GM19351 (cell line): Measurements from ENCODE around the gene HEPN1.
A peak's percentile ranks its signal among the peaks of the same experiment; 100 is the strongest.
"Not testable (repeated sequence)": the region's sequence is repeated elsewhere in the genome, so short reads cannot be mapped to it uniquely, and the experiment has no call there.

Source experiments
- ATAC-seq: cut with Tn5 transposase; IDR thresholded peaks from one replicate; pipeline ENCODE4 v1.9.1; 2021; ENCODE audit warnings: mild to moderate bottlenecking, moderate library complexity; ENCODE audit not compliant: unreplicated experiment

Gene HEPN1

GRCh38 chr11:124938970-124939369 lies 19.9 kb downstream of the HEPN1 start:
- ATAC-seq = no peak

DNA sequence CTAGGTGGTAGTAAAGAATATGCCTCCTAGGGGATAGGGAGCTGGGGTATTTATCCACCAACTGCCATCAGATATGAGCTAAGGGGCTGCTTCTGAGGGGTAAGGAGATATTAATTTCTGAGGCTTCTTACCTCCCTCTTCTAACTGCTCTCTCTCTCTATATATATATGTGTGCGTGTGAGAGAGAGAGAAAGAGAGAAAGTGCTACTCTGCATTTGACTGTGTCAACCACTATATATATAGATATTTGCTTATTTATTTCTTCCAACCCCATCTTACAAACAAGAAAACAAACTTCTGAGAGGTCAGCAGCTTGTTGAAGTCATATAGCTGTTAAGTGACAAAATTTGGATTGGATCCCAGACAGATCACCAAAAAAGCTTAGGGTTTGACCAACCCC lies 22.7 kb downstream of the HEPN1 start:
- ATAC-seq = peak; percentile 89

GRCh38 chr11:124942466-124943253 lies 23.6 kb downstream of the HEPN1 start:
- no peak for ATAC-seq

- ATAC-seq = no peak
These were observed 24.2 kb downstream of the HEPN1 start for GRCh38 chr11:124943254-124943616.

- no peak for ATAC-seq
These were observed 24.7 kb downstream of the HEPN1 start for GRCh38 chr11:124943741-124944140.

- ATAC-seq = no peak
These were observed 25.5 kb downstream of the HEPN1 start for GRCh38 chr11:124944565-124944964.

DNA sequence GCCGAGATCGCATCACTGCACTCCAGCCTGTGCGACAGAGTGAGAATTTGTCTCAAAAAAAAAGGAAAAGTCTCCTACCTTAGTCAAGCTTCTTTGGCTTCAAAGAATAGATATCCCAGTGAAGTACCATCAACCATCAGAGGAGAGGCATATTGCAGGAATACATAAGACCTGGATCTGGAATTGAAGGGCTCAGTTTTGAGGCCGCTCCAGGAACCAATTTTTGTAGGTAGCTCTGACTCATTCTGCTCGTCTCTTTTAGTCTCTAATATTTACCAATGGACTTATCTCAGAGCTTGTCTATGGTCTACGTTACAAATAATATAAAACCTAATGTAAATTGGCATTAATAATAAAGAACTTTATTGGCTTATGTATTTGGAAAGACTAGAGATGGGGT lies 26.8 kb downstream of the HEPN1 start:
- no peak for ATAC-seq

- ATAC-seq = no peak
These were observed 27.7 kb downstream of the HEPN1 start for GRCh38 chr11:124946735-124947141.

GRCh38 chr11:124950601-124951330 lies 31.7 kb downstream of the HEPN1 start:
- ATAC-seq = no peak

DNA sequence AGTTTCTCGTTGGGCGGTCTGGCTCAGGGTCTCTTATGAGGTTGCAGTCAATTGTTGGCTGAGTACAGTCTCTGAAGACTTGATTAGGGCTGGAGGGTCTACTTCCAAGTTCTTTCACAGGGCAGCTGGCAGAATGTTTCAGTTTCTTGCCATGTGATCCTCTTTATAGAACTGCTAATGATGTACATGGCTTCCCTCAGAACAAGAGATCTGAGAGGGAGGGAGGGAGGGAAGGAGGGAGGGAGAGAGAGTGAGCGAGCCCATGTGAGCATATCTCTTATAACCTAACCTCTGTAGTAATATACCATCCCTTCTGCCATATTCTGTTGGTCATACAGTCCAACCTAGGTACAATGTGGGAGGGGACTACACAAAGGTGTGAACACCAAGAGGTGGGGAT lies 32.3 kb downstream of the HEPN1 start:
- ATAC-seq = no peak

DNA sequence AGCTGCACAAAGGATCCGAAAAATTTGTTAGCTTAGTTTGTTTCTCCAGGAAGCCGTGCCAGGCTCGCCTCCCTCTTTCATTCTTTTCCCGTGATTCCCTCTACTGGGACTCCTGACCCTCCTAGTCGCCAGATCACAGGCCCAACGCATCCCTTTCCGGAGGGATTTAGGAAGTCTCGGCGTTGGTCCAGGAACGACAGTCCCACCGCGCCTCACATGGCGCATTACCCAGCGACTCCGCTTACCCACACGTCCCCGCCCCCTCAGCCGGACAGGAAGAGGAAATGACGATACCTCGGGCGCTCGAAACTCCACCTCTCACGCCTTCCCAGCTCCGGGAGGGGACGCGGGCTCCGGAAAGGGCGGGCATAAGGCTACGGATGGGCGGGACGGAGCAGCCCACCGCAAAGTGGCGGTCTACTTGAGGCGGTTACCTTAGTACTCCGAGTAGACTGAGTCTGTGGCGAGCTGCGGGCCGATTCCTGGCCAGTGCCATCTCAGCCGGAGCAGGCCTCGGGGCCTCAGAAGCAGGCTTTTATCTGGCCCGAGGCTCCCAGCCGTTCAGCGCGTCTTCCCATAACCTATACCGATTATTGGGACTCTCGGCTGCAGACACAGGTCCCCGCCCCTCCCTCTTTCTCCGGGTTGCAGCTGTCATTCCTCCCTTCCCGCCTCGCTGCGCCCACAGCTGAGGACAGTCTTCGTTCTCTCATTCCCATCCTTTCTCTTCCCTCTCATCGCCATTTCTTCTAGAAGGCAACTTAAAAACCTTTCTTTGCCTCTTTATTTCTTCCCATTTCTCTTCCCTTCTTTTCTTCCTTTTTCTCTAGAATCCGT lies 34.9 kb downstream of the HEPN1 start, which contains the start of gene CCDC15:
Gene CCDC15, plus strand, starts transcription at position 450 of the 837 bp plus-strand sequence. CDS start 531 bp downstream, outside the sequence.
- ATAC-seq = peak; percentile 99

- no peak for ATAC-seq
These were observed 35.5 kb downstream of the HEPN1 start for GRCh38 chr11:124954590-124954955.

GRCh38 chr11:124955035-124955434 lies 36.0 kb downstream of the HEPN1 start:
- ATAC-seq = no peak

DNA sequence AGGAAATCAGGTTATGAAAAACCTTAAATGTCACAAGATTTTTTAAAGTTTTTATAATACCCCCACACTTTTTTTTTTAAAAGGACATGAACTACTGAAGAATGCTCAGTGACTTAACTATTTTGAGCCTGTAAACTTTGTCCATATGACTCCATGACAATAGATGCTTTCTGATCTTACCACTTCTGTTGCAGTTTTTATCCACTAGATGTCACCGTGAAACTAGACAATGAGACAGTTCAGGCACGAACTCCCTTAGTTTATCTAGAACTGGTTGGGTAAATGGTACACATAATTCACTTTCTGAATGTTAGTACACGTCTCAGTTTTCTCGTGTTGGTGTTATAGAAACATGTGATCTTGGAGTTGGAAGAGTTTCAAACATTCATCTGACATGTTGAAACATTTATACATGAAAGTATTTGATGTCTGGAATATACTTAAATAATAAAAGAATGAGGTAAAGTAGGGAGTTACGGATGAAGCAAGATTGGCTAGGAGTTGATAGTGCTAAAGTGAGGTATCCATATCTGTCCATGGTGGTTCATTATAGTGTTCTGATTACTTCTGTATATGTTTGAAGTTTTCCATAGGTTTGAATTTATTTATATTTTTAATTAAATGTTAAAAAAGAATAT lies 43.0 kb downstream of the HEPN1 start:
- peak; percentile 96 for ATAC-seq

DNA sequence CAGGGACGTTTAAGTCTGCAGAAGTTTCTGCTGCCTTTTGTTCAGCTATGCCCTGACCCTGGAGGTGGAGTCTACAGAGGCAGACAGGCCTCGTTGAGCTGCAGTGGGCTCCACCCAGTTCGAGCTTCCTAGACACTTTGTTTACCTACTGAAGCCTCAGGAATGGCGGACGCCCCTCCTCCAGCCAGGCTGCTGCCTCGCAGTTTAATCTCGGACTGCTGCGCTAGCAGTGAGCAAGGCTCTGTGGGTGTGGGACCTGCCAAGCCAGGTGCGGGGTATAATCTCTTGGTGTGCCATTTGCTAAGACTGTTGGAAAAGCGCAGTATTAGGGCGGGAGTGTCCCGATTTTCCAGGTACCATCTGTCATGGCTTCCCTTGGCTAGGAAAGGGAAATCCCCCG lies 49.1 kb downstream of the HEPN1 start:
- not testable (repeated sequence) for ATAC-seq
